Cardiac muscle cell (in vitro differentiated cells and primary cell): ENCODE data around the gene ATP13A1. TPM values are rescaled to one million over a fixed set of nuclear protein-coding genes. Genes with fewer than 3 reads are reported as not detected.
"Not testable (repeated sequence)": the region's sequence is repeated elsewhere in the genome, so short reads cannot be mapped to it uniquely, and the experiment has no call there.

Experiments used
- DNase-seq, 2 donors: peaks; one replicate each; pipeline versions ENCODE4 v3.0.0 to v3.0.0-alpha.2; 2010 to 2017; ENCODE audit warnings: low read depth in 1 of 2, low spot score in 1 of 2
- H3K27ac ChIP-seq: fragments of 200-600 bp; sonication (generic); 2 replicates; pipeline ENCODE4 v1.5.1; 2016
- H3K27me3 ChIP-seq: fragments of 200-600 bp; sonication (generic); 2 replicates; pipeline ENCODE4 v1.6.0; 2016; ENCODE audit warnings: control low read depth
- H3K36me3 ChIP-seq: fragments of 200-600 bp; sonication (generic); 2 replicates; pipeline ENCODE4 v1.5.1; 2016; ENCODE audit warnings: control low read depth
- H3K4me1 ChIP-seq: fragments of 200-600 bp; sonication (generic); 2 replicates; pipeline ENCODE4 v1.8.1; 2017; ENCODE audit warnings: low read depth, mild to moderate bottlenecking, mixed run types
- H3K4me3 ChIP-seq: fragments of 200-600 bp; sonication (generic); 2 replicates; pipeline ENCODE4 v1.5.1; 2016; ENCODE audit warnings: mild to moderate bottlenecking
- H3K9me3 ChIP-seq: fragments of 200-600 bp; sonication (generic); 2 replicates; pipeline ENCODE4 v1.5.1; 2017; ENCODE audit warnings: low read depth, mild to moderate bottlenecking, control low read depth
- polyA plus RNA-seq: library from polyadenylated mRNA; unstranded; fragments of >200 nt; fragmentation: Nextera tagmentation; extraction: Ambion mirVana; gene quantifications from 2 replicates; pipeline ENCODE4 v1.2.1, GENCODE V29; 2016
- total RNA-seq: library from RNA; depleted of rRNA; stranded (reverse); fragments of >200 nt; gene quantifications from 2 replicates; pipeline ENCODE4 v1.2.3, GENCODE V29; 2016
- TF ChIP-seq, protein P1 (sequence below): IDR thresholded peaks from 2 replicates; pipeline ENCODE4 v1.5.1; 2012; ENCODE audit warnings: low read depth, mild to moderate bottlenecking, low read length

The ATP13A1 gene
- total and polyA plus RNA-seq, 2 experiments from 2014 or later, result 58.0 to 216 TPM

DNA sequence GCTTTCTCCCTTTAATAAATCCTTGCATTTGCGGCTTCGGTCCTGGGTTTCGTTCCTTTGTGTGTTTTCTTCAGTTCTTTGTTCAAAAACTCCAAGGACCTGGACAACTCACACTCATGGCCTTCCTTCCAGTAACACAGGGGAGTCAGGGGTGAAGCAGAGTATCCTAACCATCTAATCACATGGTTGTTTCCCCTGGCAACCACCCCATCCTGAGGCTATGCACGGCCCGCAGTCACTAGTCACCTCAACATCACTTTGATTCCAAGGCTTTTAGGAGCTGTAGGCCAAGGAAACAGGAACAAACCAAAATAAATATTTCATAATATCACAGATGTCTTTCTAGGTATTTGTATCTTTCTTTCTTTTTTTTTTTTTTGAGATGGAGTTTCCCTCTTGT is 34.1 kb upstream of the ATP13A1 start:
- TF ChIP-seq, protein P1, sequence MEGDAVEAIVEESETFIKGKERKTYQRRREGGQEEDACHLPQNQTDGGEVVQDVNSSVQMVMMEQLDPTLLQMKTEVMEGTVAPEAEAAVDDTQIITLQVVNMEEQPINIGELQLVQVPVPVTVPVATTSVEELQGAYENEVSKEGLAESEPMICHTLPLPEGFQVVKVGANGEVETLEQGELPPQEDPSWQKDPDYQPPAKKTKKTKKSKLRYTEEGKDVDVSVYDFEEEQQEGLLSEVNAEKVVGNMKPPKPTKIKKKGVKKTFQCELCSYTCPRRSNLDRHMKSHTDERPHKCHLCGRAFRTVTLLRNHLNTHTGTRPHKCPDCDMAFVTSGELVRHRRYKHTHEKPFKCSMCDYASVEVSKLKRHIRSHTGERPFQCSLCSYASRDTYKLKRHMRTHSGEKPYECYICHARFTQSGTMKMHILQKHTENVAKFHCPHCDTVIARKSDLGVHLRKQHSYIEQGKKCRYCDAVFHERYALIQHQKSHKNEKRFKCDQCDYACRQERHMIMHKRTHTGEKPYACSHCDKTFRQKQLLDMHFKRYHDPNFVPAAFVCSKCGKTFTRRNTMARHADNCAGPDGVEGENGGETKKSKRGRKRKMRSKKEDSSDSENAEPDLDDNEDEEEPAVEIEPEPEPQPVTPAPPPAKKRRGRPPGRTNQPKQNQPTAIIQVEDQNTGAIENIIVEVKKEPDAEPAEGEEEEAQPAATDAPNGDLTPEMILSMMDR, result no peak
- DNase-seq, result no peak
- Histone ChIP-seq H3K4me1 (no peaks in the 10 kb centered on the region), H3K27ac (no peak overlapping the region), H3K36me3 (no peaks in the 10 kb centered on the region), H3K9me3 (no peaks in the 10 kb centered on the region), H3K27me3 (no peaks in the 10 kb centered on the region), H3K4me3 (no peak overlapping the region)

DNA sequence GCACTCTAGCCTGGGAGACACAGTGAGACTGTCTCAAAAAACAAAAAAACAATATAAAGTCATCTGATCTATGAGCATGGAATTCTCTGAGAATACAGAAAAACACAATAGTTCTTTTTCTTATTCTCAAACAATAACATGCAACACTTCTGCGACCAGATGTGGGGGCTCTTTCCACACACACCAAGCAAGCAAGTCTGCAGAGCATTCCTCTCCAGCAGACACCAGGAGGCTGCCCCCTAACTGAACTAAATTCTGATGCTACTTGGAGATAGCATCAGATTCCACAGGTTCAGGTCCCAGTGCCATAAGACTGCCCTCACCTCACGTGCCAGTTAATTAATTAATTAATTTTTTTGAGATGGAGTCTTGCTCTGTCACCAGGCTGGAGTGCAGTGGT is 32.9 kb upstream of the ATP13A1 start:
- Histone ChIP-seq H3K4me1 (no peaks in the 10 kb centered on the region), H3K27ac (no peak overlapping the region), H3K9me3 (no peaks in the 10 kb centered on the region), H3K27me3 (no peaks in the 10 kb centered on the region), H3K36me3 (no peaks in the 10 kb centered on the region), H3K4me3 (no peak overlapping the region)
- TF ChIP-seq, protein P1, result no peak
- no peak for DNase-seq

DNA sequence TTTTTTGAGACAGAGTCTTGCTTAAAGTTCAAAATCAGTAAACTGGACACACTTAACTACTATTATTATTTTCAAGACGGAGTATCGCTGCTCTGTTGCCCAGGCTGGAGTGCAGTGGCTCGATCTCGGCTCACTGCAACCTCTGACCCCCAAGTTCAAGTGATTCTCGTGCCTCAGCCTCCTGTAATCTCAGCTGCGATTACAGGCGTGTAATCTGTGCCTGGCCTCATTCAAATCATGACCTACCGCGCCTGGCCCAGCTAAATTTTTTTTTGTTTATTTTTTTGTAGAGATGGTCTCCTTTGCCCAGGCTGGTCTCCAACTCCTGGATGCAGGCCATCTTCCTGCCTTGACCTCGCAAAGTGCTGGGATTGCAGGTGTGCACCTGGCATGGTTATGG is 28.2 kb upstream of the ATP13A1 start:
- no peak overlapping the region for H3K27ac ChIP-seq
- no peaks in the 10 kb centered on the region for H3K9me3 ChIP-seq
- H3K27me3 ChIP-seq, result no peaks in the 10 kb centered on the region
- H3K4me1 ChIP-seq, result no peaks in the 10 kb centered on the region
- no peak overlapping the region for H3K4me3 ChIP-seq
- TF ChIP-seq, protein P1, result no peak
- no peaks in the 10 kb centered on the region for H3K36me3 ChIP-seq
- no peak for DNase-seq

DNA sequence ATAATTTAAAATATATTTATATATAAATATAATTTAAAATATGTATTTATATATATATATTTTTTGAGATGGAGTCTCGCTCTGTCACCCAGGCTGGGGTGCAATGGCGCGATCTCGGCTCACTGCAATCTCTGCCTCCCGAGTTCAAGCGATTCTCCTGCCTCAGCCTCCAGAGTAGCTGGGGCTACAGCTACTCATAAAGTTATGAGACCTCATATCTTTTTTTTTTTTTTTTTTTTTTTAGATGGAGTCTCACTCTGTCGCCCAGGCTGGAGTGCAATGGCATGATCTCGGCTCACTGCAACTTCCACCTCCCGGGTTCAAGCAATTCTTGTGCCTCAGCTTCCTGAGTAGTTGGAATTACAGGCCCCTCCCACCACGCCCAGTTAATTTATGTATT is 25.5 kb upstream of the ATP13A1 start:
- DNase-seq, H3K4me3 ChIP-seq, H3K36me3 ChIP-seq: not testable (repeated sequence)

DNA sequence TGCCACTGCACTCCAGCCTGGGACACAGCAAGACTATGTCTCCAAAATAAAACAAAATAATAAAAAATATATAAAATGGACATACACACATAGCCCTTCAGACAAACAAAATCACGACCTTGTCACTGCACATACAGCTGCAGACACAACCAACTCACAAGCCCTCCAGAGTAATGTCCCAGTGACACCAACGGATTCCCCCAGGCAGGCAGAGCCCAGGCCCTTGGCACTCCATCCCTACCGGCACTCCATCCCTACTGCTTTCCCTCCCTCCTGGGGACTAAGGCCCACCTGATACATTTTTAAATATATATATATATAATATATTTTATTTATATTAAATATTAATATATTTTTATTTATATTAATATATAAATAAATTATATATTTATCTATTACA is 23.6 kb upstream of the ATP13A1 start:
- no peaks in the 10 kb centered on the region for H3K4me1 ChIP-seq
- H3K27ac ChIP-seq, result no peak overlapping the region
- no peak overlapping the region for H3K4me3 ChIP-seq
- H3K36me3 ChIP-seq, result no peaks in the 10 kb centered on the region
- TF ChIP-seq, protein P1, result no peak
- H3K27me3 ChIP-seq, result no peaks in the 10 kb centered on the region
- no peaks in the 10 kb centered on the region for H3K9me3 ChIP-seq
- DNase-seq, result no peak

More for the DNA sequence above, 25.5 kb upstream of the ATP13A1 start:
- not testable (repeated sequence) for H3K9me3 ChIP-seq, H3K4me1 ChIP-seq, H3K27ac ChIP-seq, H3K27me3 ChIP-seq

DNA sequence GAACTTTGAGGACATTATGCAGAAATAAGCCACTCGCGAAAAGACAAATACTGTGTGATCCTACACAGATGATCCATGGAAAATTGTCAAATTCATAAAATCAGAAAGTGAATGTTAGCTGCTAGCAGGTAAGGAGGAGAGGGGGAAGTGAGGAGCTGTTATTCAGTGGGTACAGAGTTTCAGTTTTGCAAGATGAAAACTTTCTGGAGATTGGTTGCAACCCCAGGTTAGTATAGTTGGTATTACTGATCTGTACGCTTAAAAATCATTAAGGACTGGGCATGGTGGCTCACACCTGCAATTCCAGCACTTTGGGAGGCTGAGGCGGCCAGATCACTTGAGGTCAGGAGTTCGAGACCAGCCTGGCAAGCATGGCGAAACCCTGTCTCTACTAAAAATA is 23.1 kb upstream of the ATP13A1 start:
- Histone ChIP-seq H3K27ac (no peak overlapping the region), H3K36me3 (no peaks in the 10 kb centered on the region)

GRCh38 chr19:19686119-19686518 is 22.6 kb upstream of the ATP13A1 start:
- H3K9me3 ChIP-seq, H3K4me1 ChIP-seq, H3K27me3 ChIP-seq, DNase-seq, H3K27ac ChIP-seq, H3K4me3 ChIP-seq, H3K36me3 ChIP-seq: not testable (repeated sequence)

More for the DNA sequence above, 23.1 kb upstream of the ATP13A1 start:
- no peaks in the 10 kb centered on the region for H3K9me3 ChIP-seq
- DNase-seq, result no peak
- H3K4me1 ChIP-seq, result no peaks in the 10 kb centered on the region
- H3K27me3 ChIP-seq, result no peaks in the 10 kb centered on the region
- no peak overlapping the region for H3K4me3 ChIP-seq
- TF ChIP-seq, protein P1, result no peak
